ENCODE results near the gene ATP10A.

Gene ATP10A

DNA sequence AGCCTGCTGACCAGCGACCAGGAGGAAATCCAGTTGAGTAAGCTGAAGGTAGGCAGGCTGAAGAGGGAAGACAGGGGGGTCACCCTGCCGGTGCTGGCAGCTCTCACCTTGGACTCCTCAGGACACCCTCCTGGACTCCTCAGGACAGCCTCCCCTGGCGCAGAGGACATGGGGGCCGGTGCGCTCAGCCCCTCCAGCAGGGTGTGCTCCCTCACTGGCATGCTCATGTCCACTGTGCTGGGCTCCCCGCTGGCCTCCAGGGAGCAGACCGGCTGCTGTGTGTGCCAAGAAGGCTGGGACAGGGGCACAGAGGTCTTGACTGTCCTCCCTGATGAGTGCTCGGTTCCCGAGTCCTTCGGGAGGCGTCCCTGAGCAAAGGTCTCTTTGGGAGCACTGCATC, 183.6 kb downstream of the ATP10A start:
- DNase-seq (ENCODE audit: low read depth), result no peak

DNA sequence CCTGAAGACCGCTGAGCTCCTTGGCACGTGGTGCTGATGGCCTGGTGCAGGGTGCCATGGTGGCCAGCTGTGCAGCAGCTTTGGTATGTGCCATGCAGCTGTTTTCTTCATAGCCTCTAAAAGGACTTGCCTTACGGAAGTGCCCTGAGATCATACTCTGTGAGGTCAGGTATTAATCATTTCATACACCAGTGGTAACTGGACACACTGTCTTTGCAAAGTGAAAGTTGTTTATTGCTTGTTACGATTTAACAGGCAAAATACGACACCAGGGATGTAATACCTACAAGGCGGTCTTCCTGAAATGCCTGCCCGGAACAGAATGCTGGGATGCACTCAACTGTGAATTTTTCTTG, 184.6 kb downstream of the ATP10A start:
- no peak for DNase-seq (ENCODE audit: low read depth)

DNA sequence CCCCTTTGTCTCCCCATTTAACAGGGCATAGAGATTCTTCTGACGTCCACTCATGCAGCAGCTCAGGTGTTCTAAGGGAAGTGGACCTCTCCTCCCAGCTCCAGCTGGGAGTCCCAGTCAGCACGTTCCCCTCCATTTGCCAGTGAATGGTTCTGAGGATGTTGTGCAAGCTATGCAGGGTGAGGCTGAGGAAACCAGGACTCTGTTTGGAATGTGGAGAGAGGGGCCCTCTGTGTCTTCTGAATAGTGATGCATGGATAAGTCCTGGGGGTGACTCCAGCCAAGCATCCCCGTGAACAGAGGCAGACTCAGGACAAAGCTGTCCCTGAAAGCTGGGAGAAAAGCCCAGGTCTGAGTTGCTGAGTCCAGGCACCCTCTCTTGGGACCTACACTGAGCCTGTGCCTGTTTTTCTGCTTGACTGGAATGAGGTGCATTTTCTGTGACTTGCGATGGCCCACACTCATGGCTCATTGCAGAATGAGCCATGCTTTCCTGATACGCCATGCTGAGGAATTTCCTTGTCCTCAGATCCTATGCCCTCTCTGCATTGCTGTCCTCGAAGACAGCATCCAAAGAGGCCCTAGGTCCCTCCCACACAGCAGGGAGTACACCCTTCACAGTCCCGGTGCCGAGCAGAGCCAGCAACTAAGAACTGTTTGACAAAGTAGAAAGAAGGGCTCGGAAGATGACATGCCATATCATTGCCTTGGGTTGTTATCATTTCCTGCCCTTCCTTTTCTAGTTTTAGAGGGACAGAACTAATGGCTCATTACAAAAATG, 185.2 kb downstream of the ATP10A start:
- DNase-seq (ENCODE audit: low read depth), result no peak

DNA sequence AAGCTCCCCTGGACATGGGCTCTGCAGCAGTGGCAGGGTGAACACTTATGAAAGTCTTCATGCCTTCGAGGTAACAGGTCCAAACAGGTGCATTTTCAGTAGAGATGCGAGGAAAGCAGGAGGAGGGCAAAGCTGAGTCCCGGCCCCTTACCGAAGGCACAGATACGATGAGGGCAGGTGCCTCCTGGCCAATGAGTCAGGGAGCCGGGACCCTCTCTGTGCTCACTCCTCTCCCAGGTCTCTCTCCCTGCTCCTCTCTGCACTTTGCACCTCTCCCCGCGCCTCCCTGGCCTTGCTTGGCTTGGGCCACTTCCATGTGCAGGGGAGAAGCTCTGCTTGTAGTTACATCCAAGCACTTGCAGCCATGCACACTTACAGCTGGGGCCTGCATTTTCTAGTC, 187.1 kb downstream of the ATP10A start:
- no peak for DNase-seq (ENCODE audit: low read depth)

DNA sequence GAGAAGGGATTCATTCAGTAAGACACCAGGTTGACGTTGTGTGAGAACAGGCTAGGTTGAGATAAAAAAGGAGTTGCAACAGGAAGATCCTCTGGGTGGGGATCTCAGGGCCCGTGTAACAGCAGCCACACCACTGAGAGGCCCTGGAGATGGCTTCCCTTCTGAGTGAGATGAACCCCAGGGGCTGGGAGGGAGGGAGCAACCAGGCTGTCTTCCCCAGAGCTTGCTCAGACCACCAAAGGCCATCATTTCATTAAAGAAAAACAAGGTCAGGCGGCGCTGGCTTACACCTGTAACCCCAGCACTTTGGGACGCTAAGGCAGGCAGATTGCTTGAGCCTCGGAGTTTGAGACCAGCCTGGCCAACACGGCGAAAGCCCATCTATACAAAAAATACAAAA, 187.7 kb downstream of the ATP10A start:
- DNase-seq (ENCODE audit: low read depth), result no peak

DNA sequence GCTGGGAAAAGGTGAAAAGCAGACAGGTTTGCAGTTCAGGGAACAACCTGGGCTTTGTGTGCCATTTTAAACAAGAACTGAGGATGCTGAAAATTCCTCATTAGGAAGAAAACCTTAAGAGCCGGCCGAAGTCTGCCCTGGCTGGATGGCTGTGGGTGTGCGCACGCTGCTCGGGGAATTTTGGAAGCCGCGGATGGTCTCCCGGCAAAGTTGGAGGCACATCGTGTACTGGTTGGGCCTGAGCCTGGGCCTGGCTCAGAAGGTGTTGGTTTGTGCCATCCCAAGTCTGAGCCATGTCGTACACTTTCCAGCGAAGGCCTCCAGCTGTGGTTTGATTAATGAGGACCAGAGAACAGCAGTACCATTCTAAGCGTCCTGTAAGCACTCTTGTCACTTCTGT, 188.2 kb downstream of the ATP10A start:
- DNase-seq (ENCODE audit: low read depth), result no peak

DNA sequence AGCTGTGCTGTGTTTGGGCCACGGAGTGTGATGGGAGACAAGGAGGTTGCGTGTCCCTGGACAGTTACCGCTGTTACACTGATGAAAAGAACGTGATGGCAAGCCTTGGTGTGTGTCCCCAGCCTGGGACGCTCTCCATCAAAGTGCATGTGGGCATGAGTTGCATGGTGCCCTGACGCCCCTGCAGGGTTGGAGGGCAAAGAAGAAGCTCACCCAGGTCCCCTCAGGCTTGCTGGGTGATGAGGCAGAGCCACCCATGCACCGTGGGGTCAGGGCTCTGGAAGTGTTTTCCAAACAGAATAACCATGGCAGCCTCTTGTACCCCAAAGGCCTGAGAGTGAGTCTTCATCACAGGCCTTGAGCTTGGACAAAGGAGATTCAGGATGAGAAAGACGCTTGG, 189.2 kb downstream of the ATP10A start:
- DNase-seq (ENCODE audit: low read depth), result no peak

DNA sequence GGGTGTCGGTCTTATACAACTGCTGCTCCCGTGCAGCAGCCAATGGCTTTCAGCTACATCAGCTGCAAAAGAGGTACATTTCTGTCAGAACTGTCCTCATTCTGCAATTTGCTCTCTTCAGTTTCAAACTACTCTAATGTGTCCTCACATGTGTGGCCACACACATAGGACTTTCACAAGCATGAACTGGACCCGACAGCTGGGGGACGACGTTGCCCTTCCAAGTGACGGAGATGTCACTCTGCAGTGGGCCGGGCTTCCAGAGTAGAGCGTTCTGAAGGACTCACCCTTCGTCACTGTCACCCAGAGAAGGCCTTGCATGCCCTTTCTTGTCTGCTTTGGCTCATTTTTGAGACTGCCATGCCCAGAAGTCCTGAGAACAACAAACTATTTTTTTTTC, 189.8 kb downstream of the ATP10A start:
- DNase-seq (ENCODE audit: low read depth), result no peak

DNA sequence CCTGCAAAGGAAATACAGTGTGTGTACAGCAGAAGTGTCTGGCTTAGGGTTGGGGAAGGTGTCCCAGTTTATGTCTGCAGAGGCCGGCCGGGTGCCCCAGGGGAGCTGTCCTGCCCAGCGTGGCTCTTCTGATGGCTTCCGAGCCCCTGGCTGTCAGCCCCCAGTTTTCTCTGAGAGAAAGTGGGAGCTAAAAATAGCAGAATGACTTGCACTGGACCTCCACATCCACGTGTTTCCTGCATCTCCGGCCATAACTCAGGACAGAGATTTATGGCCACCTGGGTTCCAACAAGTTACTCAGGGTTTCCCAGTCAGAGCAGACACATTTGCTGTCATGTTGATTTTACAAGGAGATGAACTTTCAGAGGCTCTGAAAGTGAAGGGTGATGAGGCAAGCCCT, 192.0 kb downstream of the ATP10A start:
- no peak for DNase-seq (ENCODE audit: low read depth)

DNA sequence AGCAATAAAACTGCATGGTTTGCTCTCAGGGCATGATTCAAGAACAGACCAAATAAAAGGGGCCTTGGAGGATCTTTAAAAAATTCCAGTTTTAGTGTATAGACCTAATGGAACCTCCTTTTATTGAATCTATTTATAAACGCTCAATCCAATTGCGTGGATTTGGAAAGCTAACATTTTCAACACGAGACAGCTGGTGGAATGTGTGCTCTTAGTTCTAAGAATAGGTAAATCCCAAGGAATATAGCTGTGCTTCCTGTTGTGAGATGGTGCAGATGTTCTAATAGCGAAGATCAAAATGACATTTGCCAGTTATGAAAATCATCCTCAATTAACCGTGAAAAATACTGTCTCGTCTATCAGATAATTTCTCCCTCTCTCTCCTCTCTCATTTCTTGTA, 192.5 kb downstream of the ATP10A start:
- DNase-seq (ENCODE audit: low read depth), result no peak

DNA sequence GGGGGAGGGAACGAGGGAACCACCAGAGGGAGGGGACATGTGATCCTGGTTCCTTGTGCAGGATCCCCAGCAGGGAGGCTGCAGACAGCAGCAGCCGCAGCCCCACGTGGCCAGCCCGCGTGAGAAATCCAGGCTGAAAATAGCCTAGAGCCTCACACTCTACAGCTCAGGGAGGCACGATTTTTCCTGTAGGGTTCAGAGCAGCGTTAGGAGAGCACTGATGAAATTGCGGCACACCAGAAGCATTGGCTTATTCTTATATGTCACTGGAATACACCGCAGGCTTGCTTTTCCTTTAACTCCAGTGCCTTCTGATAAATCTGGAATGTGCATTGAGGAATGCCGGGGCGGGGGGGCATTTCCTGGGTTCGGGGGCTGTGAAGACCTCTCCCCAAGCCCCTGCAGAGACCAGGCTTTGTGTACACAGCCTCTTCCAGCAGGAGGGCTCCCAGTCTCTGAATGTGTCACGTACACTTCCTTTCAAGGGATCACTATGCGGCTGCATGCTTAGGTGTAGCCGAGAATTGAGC, 193.0 kb downstream of the ATP10A start:
- DNase-seq (ENCODE audit: low read depth), result no peak

DNA sequence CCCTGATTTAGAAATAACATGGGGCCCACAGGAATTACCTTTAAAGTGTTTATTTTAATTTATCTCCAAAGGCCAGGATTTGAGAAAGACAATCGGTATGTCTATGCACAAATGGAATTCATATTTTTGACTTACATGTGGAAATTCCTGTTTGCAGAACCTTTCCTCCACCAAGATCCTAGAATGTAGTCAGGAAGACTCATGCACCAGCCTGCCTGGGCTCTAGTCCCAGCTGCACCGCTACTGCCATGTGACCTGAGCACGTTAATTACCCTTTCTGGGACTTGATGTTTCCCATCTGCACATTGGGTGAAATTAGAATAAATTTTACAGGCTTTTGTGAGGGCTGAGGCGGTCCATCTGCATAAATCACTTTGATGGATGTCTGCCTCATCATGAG, 194.2 kb downstream of the ATP10A start:
- DNase-seq (ENCODE audit: low read depth), result no peak

DNA sequence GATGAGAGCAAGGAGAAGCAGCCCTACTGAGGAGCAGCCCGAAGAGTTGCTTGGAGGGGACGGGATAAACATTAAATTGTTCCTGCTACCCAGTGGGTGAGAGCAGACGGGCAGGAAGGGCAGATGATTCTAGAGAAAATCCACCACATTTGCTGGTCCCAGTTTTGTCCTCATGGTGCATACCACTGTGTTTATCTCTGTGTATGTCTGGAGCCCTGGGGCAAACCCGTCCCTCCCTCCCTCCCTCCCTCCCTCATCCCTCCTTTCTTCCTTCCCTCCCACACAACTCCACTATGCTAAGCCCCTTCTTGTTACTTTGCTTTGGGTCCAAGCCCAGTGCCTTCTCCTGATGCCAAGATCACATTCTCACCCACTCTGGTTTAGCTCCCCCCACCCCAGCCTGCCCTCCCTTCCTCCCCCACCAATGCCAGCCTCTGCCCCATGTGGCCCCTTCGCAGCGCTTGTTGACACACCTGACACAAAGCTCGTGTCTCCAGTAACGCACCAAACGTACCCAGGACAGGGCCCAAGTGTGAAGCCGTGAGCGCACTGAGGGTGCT, 194.8 kb downstream of the ATP10A start:
- no peak for DNase-seq (ENCODE audit: low read depth)

DNA sequence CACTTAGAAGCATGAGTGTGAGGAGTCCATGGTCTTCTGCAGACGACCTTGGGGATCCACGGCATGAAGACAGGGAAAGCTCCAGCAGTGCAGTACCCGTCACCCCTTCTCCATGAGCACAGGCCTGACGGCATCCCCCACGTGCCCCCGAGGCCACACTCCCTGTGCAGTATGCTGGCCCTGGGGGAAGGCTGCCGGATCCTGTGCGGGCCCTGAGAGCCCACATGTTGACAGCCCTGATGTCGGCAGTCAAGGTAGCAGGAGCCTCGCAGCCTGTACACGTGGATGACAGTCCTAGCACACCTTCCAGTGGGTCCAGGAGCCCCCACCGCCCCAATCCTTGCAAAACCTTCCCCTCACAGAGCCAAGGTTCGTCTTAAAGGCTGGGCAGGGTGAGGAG, 195.3 kb downstream of the ATP10A start:
- no peak for DNase-seq (ENCODE audit: low read depth)

DNA sequence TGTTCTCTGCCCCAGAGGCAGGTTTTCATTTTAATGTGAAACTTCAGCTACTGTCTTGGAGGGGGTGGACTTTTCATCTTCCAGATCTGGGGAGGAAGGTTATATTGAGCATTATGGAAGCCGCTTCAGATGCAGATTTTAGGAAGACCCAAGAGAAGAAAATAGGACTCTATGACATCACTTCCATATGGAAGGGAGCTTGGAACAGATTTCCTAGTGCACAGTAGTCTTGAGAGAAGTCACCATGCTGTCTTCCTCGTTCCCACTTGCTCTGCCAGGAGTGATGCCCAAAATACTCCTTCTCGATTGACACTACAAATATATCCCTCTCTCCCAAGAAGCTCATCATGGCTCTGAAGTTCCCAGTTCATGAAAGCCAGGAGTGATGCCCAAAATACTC, 197.2 kb downstream of the ATP10A start:
- no peak for DNase-seq (ENCODE audit: low read depth)

DNA sequence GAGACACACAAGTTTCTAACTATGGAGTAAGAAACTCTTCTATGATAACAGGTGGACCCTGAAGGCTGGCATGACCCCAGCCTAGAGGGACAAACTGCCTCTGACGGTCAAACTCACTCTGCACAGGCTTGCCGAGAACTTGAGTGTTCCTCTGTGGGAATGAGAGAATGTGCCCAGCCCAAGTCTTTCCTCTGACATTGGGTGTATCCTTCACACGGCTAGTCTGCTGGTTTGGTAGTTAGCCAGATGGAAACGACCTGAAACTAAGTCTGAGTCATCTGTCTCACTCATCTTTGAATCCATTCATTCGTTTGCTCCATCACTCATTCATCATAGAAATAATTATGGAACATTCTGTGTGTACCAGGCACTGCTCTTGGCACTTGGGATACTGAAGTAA, 198.4 kb downstream of the ATP10A start:
- no peak for DNase-seq (ENCODE audit: low read depth)

DNA sequence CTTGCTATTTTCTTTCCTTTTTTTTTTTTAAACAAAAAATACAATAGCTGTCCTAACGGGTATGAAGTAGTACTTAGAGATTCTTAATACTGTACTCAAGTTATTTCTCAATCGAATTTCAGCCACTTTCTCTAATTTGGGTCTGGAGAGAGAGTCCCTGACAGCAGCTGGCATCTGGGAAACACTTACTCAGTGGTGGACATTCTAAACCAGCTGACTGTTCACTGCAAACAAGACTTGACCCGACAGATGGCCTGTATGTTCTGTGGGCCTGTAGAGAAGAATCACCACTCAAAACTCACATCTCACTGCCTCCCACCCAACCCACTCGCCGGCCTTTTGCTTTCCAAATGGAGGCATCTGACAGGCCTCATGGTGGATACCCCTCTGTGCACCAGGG, 199.6 kb downstream of the ATP10A start:
- no peak for DNase-seq (ENCODE audit: low read depth)

DNA sequence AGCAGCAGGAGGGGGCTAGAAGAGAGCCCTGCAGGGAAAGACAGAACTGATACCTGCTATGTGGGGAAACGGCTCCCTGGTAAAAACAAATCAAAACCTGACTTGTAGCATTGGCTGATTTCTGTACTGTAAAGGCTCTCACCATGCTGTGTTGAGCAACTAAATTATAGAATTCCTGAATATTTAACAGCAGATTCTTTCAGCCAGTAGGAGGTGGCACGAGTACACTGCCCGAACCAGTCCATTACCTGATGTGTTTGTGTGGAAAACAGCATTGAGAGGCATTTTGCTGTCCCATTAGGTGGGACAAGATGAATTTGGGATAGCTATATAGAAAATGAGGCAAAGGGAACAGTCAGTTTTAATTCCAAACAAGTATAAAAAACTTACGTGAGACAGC, 201.2 kb downstream of the ATP10A start:
- no peak for DNase-seq (ENCODE audit: low read depth)

DNA sequence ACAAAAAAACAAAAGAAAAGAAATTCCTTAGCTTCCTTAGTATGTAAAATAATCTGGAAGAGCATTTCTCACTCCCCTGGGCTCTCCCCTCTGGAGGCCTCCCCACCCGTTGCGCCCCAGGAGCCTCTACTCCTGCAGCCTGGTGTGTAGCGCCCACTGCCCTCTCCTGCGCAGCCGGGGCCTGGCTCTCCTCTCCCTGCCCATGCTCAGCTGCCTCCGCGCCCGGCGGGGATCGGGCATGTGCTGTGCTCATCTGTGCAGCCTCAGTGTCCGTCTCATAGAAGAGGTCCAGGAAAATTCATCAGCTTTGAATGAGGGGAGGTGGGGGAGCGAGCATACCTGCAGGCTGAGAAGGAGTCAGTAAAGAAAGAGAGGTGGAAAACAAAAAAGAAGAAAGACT, 203.9 kb downstream of the ATP10A start:
- DNase-seq (ENCODE audit: low read depth), result no peak

DNA sequence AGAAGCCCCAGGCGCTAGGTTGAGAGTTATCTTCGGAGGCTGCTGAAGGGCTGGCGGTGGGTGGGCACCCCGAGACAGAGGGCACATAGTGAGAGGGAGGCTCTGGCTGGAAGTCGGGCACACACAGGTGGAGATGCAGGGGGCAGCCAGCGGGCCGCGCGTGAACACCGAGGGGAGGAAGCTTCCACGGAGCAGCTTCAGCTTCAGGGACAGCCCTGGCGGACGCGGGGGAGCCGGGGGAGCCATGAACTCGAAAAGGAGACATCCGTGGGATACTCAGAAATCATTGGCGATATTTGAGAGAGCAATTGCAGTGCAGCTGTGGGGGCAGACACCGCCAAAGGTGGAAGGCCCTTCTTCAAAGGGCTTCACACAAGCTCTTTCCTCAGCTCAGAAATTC, 204.6 kb downstream of the ATP10A start:
- no peak for DNase-seq (ENCODE audit: low read depth)

DNA sequence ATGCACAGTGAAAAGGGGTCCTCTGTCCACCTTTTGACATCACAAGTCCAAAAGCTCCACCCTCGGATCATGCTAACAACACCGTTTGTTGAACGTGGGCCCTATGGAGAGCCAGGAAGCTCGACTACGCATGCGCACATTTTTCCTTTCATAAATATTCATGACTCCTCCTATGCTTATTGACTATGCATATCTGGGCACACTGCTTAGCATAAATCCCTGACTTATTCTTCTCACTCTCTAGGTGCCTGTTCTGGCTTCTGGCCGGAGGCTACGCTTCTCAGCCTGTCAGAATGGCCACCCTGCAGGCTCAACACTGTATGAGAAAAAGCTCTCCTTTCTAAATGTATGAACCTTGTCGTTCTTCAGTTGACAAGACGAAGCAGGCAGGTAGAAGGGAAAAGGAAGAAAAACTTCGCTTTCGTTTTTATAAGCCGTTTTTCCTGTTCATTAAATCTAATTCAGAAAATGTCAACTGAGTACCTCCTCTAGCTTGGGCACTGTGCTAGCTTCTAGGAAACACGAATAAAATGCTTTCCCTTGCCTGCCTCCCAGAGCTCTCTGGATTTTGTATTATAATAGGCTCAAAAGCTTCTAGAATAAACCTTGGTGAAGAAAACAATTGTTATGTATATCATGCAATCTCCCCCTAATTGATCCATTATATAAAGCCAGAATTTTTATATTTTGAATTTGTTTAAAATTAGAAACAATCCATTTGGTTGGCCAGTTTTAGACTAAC, 207.7 kb downstream of the ATP10A start:
- DNase-seq (ENCODE audit: low read depth), result no peak

DNA sequence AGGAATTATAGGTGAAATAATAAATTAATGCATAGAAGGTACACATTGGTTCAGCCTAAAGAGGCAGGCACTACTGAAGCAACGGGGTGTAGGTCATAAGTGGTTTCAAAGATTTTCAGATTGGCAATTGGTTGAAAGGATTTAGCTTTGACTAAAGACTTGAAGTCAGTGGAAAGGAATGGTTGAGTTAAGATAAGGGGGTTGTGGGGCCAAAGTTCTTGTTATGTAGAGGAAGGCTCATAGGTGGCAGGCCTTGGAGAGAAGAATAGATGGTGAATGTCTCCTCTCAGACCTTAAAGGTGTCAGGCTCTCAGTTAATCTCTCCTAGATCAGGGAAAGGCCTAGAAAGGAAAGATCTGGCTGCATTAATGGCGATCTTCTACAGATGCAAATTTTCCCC, 209.8 kb downstream of the ATP10A start:
- DNase-seq (ENCODE audit: low read depth), result no peak

DNA sequence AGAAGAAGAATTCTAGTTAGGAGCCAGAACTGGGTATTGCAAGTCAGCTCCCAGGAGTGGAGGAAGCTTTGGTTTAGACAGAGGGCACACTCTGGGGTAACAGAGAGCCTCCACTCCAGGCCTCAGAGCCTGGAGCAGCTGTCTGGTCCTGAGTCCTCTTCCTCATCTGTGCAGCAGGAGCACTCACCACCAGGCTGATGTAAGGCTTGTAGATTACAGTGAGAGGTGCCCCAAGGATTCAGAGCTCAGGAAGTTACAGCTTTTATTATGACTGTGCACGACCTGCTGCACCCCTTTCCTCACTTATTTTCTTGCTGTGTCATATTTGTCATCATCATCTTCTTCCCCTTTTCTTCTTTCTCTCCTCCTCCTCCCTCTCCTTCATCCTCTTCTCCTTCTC, 210.4 kb downstream of the ATP10A start:
- no peak for DNase-seq (ENCODE audit: low read depth)

Measured in HS-27A (cell line).